SH-SY5Y (cell line): ENCODE measurements around the gene COMMD1.

Source experiments
- GATA2 ChIP-seq: IDR thresholded peaks from 2 replicates; pipeline ENCODE4 v1.6.1; 2011; ENCODE audit warnings: mild to moderate bottlenecking, low read depth, low read length
- GATA3 ChIP-seq: IDR thresholded peaks from 2 replicates; pipeline ENCODE4 v1.6.1; 2011; ENCODE audit warnings: low read depth, mild to moderate bottlenecking, low read length, moderate library complexity

DNA sequence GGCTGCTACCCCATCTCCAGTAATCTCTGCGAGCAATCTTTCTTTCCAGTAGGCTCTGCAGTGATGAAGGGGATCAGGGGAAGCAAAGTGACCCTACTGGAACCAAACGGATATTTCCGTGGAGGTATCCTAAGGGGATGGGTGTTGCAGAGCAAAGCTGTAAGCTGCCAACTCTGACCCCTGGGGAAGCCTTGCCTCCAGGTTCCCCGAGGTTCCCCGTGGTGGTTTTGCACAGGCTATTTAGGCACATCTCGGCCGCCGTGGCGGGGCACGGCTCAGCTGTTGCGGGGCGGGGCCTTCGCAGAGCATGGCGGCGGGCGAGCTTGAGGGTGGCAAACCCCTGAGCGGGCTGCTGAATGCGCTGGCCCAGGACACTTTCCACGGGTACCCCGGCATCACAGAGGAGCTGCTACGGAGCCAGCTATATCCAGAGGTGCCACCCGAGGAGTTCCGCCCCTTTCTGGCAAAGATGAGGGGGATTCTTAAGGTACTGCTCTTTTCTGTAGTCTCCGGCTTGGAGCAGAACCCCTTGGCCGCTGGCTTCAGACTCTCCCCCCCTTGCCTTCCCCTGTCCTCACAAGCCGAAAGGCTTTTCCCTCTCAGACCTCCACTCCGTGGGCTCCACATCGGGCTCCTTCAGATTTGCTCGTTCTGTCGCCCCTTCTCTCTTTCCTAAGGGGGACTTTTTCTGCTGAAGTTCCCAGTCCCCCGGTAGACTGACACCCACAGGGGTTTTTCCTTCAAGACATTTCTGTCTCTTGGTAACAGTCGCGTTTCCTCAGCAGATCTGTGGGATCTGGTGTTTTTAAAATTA lies at the start of gene COMMD1:
- TF ChIP-seq GATA3 (no peak), GATA2 (peak; percentile 85)
